ENCODE measurements around the gene TTLL4. TPM values are rescaled to one million over a fixed set of nuclear protein-coding genes. Genes with fewer than 3 reads are reported as not detected.

TTLL4 gene
- total RNA-seq, 4 donors from 2014 or later = 5.7 to 19.2 (median 12.5) TPM

DNA sequence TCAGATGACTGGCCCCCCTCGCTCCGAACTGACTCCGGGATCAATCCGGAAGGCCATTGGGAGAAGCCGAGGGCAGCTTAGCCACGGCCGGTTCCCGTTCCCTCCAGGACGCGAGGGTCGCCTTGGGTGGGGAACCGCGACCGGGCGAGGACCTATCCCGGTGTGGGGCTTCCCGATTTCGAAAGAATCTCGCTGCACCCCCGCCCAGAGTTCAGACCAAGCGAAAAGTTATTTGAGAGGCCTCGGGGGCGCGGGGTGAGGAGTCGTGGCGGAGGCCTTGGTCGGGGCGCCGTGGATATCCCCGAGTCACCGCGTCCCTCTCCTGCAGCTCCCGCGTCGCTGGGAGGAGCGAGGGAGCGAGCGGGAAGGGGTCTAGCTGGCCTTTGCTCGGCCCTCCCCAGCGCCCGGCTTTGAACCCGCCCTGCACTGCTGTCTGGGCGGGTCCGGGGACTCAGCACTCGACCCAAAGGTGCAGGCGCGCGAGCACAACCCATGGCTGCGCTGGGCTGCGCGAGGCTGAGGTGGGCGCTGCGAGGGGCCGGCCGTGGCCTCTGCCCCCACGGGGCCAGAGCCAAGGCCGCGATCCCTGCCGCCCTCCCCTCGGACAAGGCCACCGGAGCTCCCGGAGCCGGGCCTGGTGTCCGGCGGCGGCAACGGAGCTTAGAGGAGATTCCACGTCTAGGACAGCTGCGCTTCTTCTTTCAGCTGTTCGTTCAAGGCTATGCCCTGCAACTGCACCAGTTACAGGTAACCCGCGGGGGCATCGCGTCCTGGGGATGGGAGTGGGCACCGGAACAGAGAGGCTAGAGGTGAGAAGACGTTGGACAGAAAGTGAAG lies 71.3 kb downstream of the TTLL4 start, which contains the start of gene CYP27A1:
CYP27A1 (plus strand) TSS at position 457 of the 837 bp plus-strand sequence; CDS start at position 493, 36 bp downstream.
- intact Hi-C loops (cut with DNase I) = no loop called here
- H3K36me3 ChIP-seq = no peaks in the 10 kb centered on the region
- H3K4me3 ChIP-seq (replicated peaks in 1 of 3) = peak within 1 kb of the TSS; percentile 8 to 71 (median 28)
- H3K27me3 ChIP-seq = peaks cover 6% of the 10 kb centered on the region
- no peaks in the 10 kb centered on the region for H3K9me3 ChIP-seq
- peak within 1 kb of the TSS; percentile 2 to 68 (median 29) for H3K27ac ChIP-seq
- 4 to 5% methylated on average over 23 to 44 of the region's 76 CpGs for WGBS, 2 donors
- peak; percentile 43 to 48 for DNase-seq
- TF ChIP-seq, protein P1, sequence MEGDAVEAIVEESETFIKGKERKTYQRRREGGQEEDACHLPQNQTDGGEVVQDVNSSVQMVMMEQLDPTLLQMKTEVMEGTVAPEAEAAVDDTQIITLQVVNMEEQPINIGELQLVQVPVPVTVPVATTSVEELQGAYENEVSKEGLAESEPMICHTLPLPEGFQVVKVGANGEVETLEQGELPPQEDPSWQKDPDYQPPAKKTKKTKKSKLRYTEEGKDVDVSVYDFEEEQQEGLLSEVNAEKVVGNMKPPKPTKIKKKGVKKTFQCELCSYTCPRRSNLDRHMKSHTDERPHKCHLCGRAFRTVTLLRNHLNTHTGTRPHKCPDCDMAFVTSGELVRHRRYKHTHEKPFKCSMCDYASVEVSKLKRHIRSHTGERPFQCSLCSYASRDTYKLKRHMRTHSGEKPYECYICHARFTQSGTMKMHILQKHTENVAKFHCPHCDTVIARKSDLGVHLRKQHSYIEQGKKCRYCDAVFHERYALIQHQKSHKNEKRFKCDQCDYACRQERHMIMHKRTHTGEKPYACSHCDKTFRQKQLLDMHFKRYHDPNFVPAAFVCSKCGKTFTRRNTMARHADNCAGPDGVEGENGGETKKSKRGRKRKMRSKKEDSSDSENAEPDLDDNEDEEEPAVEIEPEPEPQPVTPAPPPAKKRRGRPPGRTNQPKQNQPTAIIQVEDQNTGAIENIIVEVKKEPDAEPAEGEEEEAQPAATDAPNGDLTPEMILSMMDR (IDR thresholded peaks at IDR 0.05) = no peak
- TF ChIP-seq POLR2A (IDR thresholded peaks at IDR 0.05) = no peak
- peaks cover 0 to 7% of the 10 kb centered on the region in 2 donors for H3K4me1 ChIP-seq

DNA sequence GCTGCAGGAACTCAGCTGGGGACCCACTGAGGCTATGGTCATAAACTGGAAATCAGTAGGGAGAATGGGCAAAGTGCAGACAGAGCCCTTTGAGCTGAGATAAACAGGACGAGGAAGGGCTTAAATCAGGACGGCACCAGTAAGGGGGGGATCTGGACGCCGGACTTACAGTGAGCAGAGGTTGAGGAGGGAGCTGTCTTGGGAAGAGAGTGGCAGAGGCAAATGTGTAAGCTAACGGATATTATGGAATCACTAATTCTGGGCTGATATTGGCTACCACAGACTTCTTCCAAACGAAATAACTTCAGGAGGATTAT lies 71.9 kb downstream of the TTLL4 start:
- Histone ChIP-seq H3K4me1 (peaks cover 0 to 7% of the 10 kb centered on the region in 2 donors), H3K9me3 (no peaks in the 10 kb centered on the region), H3K27me3 (peaks cover 6% of the 10 kb centered on the region), H3K4me3 (replicated peaks in 1 of 3) (peak overlapping the region in 2 of 3 donors; percentile 28 to 71), H3K36me3 (no peaks in the 10 kb centered on the region), H3K27ac (peak overlapping the region in 1 of 3 donors; percentile 29)
- intact Hi-C loops (cut with DNase I) = no loop called here
- no peak for DNase-seq
- TF ChIP-seq POLR2A (IDR thresholded peaks at IDR 0.05) = no peak
- TF ChIP-seq, protein P1 (IDR thresholded peaks at IDR 0.05) = no peak
- WGBS, 2 donors = 49 to 57% methylated on average over 6 of the region's 6 CpGs

DNA sequence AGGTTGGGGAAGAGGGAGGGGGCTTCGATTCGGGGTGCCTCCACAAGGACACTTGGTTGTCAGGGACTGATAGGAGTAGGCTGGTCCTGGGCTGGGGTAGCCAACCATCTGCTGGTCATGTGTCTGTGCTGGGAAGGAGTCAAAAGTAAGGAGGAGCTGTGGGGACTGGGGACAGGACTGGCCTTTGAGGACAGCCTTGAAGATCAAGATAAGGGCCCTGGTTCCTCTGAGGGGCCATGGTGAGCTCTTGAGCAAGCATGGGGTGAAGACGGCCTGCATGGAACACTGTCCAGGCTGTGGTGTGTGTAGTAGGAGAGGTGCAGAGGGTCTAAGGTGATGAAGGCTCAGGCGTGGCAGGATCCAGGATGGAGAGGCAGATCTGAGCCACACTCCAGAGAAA lies 73.1 kb downstream of the TTLL4 start:
- no peak for DNase-seq
- H3K4me3 ChIP-seq (replicated peaks in 1 of 3) = no peak overlapping the region
- H3K27me3 ChIP-seq = peaks cover 6% of the 10 kb centered on the region
- H3K9me3 ChIP-seq = no peaks in the 10 kb centered on the region
- no peak for TF ChIP-seq POLR2A (IDR thresholded peaks at IDR 0.05)
- TF ChIP-seq, protein P1 (IDR thresholded peaks at IDR 0.05) = no peak
- no peaks in the 10 kb centered on the region for H3K36me3 ChIP-seq
- intact Hi-C loops (cut with DNase I) = no loop called here
- H3K4me1 ChIP-seq = peaks cover 0 to 7% of the 10 kb centered on the region in 2 donors
- WGBS, 2 donors = 91 to 95% methylated on average over 4 of the region's 4 CpGs
- no peak overlapping the region for H3K27ac ChIP-seq

DNA sequence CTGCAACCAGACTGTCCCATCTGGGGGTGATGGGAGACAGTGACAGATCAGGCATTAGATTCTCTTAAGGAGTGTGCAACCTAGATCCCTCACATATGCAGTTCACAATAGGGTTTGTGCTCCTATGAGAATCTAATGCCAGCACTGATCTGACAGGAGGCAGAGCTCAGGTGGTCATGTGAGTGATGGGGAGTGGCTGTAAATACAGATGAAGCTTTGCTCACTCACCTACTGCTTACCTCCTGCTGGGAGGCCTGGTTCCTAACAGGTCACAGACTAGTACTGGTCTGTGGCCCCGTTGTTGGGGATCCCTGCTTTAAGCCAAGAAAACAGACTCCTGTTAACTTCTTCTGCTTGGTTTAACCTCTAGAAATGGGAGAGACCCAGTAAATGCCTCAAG lies 74.5 kb downstream of the TTLL4 start:
- intact Hi-C loops (cut with DNase I) = no loop called here
- Histone ChIP-seq H3K4me1 (peaks cover 0 to 7% of the 10 kb centered on the region in 2 donors), H3K27me3 (peaks cover 6% of the 10 kb centered on the region), H3K36me3 (no peaks in the 10 kb centered on the region), H3K4me3 (replicated peaks in 1 of 3) (no peak overlapping the region), H3K27ac (no peak overlapping the region), H3K9me3 (no peaks in the 10 kb centered on the region)
- WGBS, 2 donors = 67 to 69% methylated on average over 1 of the region's 1 CpG
- TF ChIP-seq, protein P1 (IDR thresholded peaks at IDR 0.05) = no peak
- TF ChIP-seq POLR2A (IDR thresholded peaks at IDR 0.05) = no peak
- peak in 1 of 2 donors; percentile 22 for DNase-seq

DNA sequence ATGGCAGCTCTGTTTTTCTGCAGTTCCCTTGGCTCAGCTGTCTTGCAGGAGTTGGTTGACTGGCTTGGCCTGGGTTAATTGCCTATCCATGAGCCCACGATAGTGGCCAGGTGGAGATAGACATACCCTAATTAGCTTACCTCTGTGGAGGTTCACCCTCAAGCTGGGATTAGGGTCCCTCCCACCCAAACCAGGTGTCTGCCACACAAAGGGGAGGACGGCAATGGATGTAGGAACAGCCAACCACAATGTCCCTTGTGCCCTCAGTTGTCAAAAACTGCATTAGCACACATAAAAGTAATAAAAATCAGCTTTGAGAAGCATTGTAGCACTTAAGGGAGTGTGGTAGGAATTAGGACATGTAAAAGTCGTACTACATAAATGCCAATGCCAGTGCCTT lies 75.5 kb downstream of the TTLL4 start:
- DNase-seq = no peak
- 86 to 94% methylated on average over 3 of the region's 3 CpGs for WGBS, 2 donors
- no peak for TF ChIP-seq POLR2A (IDR thresholded peaks at IDR 0.05)
- TF ChIP-seq, protein P1 (IDR thresholded peaks at IDR 0.05) = no peak
- Histone ChIP-seq H3K4me3 (replicated peaks in 1 of 3) (no peak overlapping the region), H3K4me1 (peaks cover 0 to 7% of the 10 kb centered on the region in 2 donors), H3K27me3 (peaks cover 6% of the 10 kb centered on the region), H3K36me3 (no peaks in the 10 kb centered on the region), H3K9me3 (no peaks in the 10 kb centered on the region), H3K27ac (no peak overlapping the region)
- intact Hi-C loops (cut with DNase I) = no loop called here

Data from thyroid gland (tissue), 4 donors.